WTC11 (cell line): ENCODE measurements around the gene SLC25A21. TPM values are rescaled to one million over a fixed set of nuclear protein-coding genes. Genes with fewer than 3 reads are reported as not detected.

Experiments used
- ATAC-seq: fragments of 200-7000 bp; cut with Tn5 transposase; 2 replicates; pipeline ENCODE4 v1.10.0; 2021; ENCODE audit warnings: mild to moderate bottlenecking, moderate library complexity
- CTCF ChIA-PET: fragments of 300-600 bp; sonication (Branson Sonifier 250); formaldehyde crosslinking; loops from one replicate; lab custom pipeline; 2021; ENCODE audit warnings: antibody characterized with exemption; lab: Charles Lee
- POLR2A ChIA-PET: fragments of 350-600 bp; sonication (Branson Sonifier 250); formaldehyde crosslinking; loops from one replicate; lab custom pipeline; 2021; ENCODE audit warnings: antibody characterized with exemption; lab: Charles Lee
- DNase-seq: peaks from one replicate; pipeline ENCODE4 v3.0.0; 2021; ENCODE audit warnings: low spot score
- H3K27ac Mint-ChIP-seq: 2 replicates; pipeline ENCODE4 v1.8.0; 2021; ENCODE audit warnings: mixed read lengths
- H3K27me3 Mint-ChIP-seq: 2 replicates; pipeline ENCODE4 v1.8.0; 2021; ENCODE audit warnings: low read depth, mild to moderate bottlenecking, moderate library complexity, mixed read lengths
- H3K36me3 Mint-ChIP-seq: 2 replicates; pipeline ENCODE4 v1.8.0; 2021; ENCODE audit warnings: mixed read lengths
- H3K4me1 Mint-ChIP-seq: 2 replicates; pipeline ENCODE4 v1.8.0; 2022; ENCODE audit warnings: mixed read lengths
- H3K4me3 Mint-ChIP-seq: 2 replicates; pipeline ENCODE4 v1.8.0; 2021; ENCODE audit warnings: mild to moderate bottlenecking, moderate library complexity, mixed read lengths
- H3K9me3 Mint-ChIP-seq: 2 replicates; pipeline ENCODE4 v1.8.0; 2021; ENCODE audit warnings: mixed read lengths
- ARID4B ChIP-seq: sonication (generic); formaldehyde crosslinking; IDR thresholded peaks from 2 replicates; pipeline ENCODE4 v1.8.0; 2023; ENCODE audit warnings: missing genetic modification reagents, mild to moderate bottlenecking, borderline replicate concordance
- ERG ChIP-seq: fragments of 250-450 bp; sonication (Bioruptor Pico); IDR thresholded peaks from 2 replicates; pipeline ENCODE4 v1.8.0; 2021; ENCODE audit warnings: mild to moderate bottlenecking
- FOXJ3 ChIP-seq: sonication (generic); formaldehyde crosslinking; IDR thresholded peaks from 2 replicates; pipeline ENCODE4 v1.9.0; 2021; ENCODE audit warnings: missing genetic modification reagents, mild to moderate bottlenecking, borderline replicate concordance
- JAZF1 ChIP-seq: fragments of 250-450 bp; sonication (Bioruptor Pico); IDR thresholded peaks from 2 replicates; pipeline ENCODE4 v1.9.0; 2021; ENCODE audit warnings: moderate library complexity, mild to moderate bottlenecking, inconsistent platforms
- NFYB ChIP-seq: sonication (generic); formaldehyde crosslinking; conservative IDR thresholded peaks from 2 replicates; pipeline ENCODE4 v1.8.0; 2022; ENCODE audit warnings: low read depth, missing genetic modification reagents
- RORB ChIP-seq: fragments of 250-450 bp; sonication (Bioruptor Pico); IDR thresholded peaks from 2 replicates; pipeline ENCODE4 v1.9.0; 2021; ENCODE audit warnings: mild to moderate bottlenecking
- SMAD4 ChIP-seq: sonication (generic); formaldehyde crosslinking; IDR thresholded peaks from 2 replicates; pipeline ENCODE4 v1.8.0; 2022; ENCODE audit warnings: mild to moderate bottlenecking, missing genetic modification reagents
- TEAD1 ChIP-seq: sonication (generic); formaldehyde crosslinking; IDR thresholded peaks from 2 replicates; pipeline ENCODE4 v1.8.0; 2022; ENCODE audit warnings: mild to moderate bottlenecking, missing genetic modification reagents
- ZNF219 ChIP-seq: sonication (generic); formaldehyde crosslinking; IDR thresholded peaks from 2 replicates; pipeline ENCODE4 v1.8.0; 2023; ENCODE audit warnings: missing genetic modification reagents, mild to moderate bottlenecking, borderline replicate concordance
- total RNA-seq: library from RNA; stranded (reverse); gene quantifications from 3 replicates; pipeline ENCODE4 v1.2.3, GENCODE V29; 2021
- TF ChIP-seq, protein P1 (sequence below): sonication (generic); formaldehyde crosslinking; IDR thresholded peaks from 2 replicates; pipeline ENCODE4 v1.8.1; 2023; ENCODE audit warnings: mild to moderate bottlenecking, missing genetic modification reagents, moderate library complexity
- TF ChIP-seq, protein P2 (sequence below): sonication (generic); formaldehyde crosslinking; conservative IDR thresholded peaks from 2 replicates; pipeline ENCODE4 v1.8.1; 2023; ENCODE audit warnings: mild to moderate bottlenecking, low read depth, missing genetic modification reagents, moderate library complexity
- TF ChIP-seq, protein P3 (sequence below): sonication (generic); formaldehyde crosslinking; IDR thresholded peaks from 2 replicates; pipeline ENCODE4 v1.8.0; 2022; ENCODE audit warnings: mild to moderate bottlenecking, missing genetic modification reagents
- TF ChIP-seq, protein P4 (sequence below): sonication (generic); formaldehyde crosslinking; conservative IDR thresholded peaks from 2 replicates; pipeline ENCODE4 v1.8.1; 2022; ENCODE audit warnings: mild to moderate bottlenecking, missing genetic modification reagents
- TF ChIP-seq, protein P5 (sequence below): sonication (generic); formaldehyde crosslinking; IDR thresholded peaks from 2 replicates; pipeline ENCODE4 v1.8.1; 2023; ENCODE audit warnings: mild to moderate bottlenecking, moderate library complexity, missing genetic modification reagents

SLC25A21 gene
- total RNA-seq, 1 experiment from 2014 or later = 8.2 TPM

DNA sequence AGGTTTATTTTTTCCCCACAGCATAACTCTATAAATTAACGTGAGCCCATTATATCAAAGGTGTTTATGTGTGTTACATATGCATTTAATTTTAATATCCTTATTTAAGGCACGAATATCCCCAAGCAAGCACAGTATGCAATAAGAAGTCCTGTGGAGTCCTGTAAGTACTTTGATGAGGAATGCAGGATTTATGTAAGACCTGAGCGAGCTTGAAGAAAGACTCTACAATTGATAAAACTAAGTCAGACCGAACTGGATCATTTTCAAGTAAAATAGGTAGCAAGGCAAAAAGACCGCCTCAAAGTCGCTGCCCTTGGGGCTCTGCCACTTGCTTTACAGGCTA, 755 bp downstream of the SLC25A21 start:
- TF ChIP-seq, protein P1, sequence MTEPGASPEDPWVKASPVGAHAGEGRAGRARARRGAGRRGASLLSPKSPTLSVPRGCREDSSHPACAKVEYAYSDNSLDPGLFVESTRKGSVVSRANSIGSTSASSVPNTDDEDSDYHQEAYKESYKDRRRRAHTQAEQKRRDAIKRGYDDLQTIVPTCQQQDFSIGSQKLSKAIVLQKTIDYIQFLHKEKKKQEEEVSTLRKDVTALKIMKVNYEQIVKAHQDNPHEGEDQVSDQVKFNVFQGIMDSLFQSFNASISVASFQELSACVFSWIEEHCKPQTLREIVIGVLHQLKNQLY (CRISPR knock-in tag) = no peak
- TF ChIP-seq, protein P2, sequence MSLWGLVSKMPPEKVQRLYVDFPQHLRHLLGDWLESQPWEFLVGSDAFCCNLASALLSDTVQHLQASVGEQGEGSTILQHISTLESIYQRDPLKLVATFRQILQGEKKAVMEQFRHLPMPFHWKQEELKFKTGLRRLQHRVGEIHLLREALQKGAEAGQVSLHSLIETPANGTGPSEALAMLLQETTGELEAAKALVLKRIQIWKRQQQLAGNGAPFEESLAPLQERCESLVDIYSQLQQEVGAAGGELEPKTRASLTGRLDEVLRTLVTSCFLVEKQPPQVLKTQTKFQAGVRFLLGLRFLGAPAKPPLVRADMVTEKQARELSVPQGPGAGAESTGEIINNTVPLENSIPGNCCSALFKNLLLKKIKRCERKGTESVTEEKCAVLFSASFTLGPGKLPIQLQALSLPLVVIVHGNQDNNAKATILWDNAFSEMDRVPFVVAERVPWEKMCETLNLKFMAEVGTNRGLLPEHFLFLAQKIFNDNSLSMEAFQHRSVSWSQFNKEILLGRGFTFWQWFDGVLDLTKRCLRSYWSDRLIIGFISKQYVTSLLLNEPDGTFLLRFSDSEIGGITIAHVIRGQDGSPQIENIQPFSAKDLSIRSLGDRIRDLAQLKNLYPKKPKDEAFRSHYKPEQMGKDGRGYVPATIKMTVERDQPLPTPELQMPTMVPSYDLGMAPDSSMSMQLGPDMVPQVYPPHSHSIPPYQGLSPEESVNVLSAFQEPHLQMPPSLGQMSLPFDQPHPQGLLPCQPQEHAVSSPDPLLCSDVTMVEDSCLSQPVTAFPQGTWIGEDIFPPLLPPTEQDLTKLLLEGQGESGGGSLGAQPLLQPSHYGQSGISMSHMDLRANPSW (CRISPR knock-in tag) = no peak
- TF ChIP-seq, protein P3, sequence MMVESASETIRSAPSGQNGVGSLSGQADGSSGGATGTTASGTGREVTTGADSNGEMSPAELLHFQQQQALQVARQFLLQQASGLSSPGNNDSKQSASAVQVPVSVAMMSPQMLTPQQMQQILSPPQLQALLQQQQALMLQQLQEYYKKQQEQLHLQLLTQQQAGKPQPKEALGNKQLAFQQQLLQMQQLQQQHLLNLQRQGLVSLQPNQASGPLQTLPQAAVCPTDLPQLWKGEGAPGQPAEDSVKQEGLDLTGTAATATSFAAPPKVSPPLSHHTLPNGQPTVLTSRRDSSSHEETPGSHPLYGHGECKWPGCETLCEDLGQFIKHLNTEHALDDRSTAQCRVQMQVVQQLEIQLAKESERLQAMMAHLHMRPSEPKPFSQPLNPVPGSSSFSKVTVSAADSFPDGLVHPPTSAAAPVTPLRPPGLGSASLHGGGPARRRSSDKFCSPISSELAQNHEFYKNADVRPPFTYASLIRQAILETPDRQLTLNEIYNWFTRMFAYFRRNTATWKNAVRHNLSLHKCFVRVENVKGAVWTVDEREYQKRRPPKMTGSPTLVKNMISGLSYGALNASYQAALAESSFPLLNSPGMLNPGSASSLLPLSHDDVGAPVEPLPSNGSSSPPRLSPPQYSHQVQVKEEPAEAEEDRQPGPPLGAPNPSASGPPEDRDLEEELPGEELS = no peak
- no peak for TF ChIP-seq TEAD1
- Mint-ChIP-seq H3K4me1 (peaks cover 48% of the 10 kb centered on the region), H3K4me3 (peak overlapping the region; percentile 86), H3K9me3 (no peaks in the 10 kb centered on the region), H3K36me3 (no peaks in the 10 kb centered on the region), H3K27me3 (no peaks in the 10 kb centered on the region), H3K27ac (peak overlapping the region; percentile 98)
- ChIA-PET CTCF (interaction anchor here (1.0 kb wide), 1 partner anchor 22 kb away, joined by 3 read pairs; no protein-coding TSS in a partner anchor), POLR2A (interaction anchor here (0.5 to 1.5 kb wide), 8 partner anchors 10 to 1037 kb away, joined by 3 to 7 read pairs (median 3); partner anchors contain the start of gene MIPOL1)
- DNase-seq (no peak), ATAC-seq (no peak)

- DNase-seq (no peak), ATAC-seq (no peak)
- ChIA-PET POLR2A (interaction anchor here (1.4 to 1.5 kb wide), 2 partner anchors 23 to 523 kb away, joined by 3 to 5 read pairs; no protein-coding TSS in a partner anchor), CTCF (interaction anchor here (0.7 kb wide), 2 partner anchors 19 to 21 kb away, joined by 3 read pairs; no protein-coding TSS in a partner anchor)
- Mint-ChIP-seq H3K9me3 (no peaks in the 10 kb centered on the region), H3K27ac (no peak overlapping the region), H3K36me3 (no peaks in the 10 kb centered on the region), H3K4me1 (peaks cover 53% of the 10 kb centered on the region), H3K27me3 (no peaks in the 10 kb centered on the region; the same call in 1 of the 2 replicates), H3K4me3 (no peak overlapping the region)
- TF ChIP-seq, protein P4, sequence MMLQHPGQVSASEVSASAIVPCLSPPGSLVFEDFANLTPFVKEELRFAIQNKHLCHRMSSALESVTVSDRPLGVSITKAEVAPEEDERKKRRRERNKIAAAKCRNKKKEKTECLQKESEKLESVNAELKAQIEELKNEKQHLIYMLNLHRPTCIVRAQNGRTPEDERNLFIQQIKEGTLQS (CRISPR knock-in tag) = no peak
- TF ChIP-seq ERG (CRISPR knock-in tag) = no peak
- no peak for TF ChIP-seq ZNF219 (CRISPR knock-in tag)
- TF ChIP-seq, protein P5, sequence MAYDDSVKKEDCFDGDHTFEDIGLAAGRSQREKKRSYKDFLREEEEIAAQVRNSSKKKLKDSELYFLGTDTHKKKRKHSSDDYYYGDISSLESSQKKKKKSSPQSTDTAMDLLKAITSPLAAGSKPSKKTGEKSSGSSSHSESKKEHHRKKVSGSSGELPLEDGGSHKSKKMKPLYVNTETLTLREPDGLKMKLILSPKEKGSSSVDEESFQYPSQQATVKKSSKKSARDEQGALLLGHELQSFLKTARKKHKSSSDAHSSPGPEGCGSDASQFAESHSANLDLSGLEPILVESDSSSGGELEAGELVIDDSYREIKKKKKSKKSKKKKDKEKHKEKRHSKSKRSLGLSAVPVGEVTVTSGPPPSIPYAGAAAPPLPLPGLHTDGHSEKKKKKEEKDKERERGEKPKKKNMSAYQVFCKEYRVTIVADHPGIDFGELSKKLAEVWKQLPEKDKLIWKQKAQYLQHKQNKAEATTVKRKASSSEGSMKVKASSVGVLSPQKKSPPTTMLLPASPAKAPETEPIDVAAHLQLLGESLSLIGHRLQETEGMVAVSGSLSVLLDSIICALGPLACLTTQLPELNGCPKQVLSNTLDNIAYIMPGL (CRISPR knock-in tag) = no peak
- TF ChIP-seq NFYB = no peak
- TF ChIP-seq FOXJ3 (CRISPR knock-in tag) = no peak
- TF ChIP-seq ARID4B (CRISPR knock-in tag) = no peak
- no peak for TF ChIP-seq RORB (CRISPR knock-in tag)
- TF ChIP-seq SMAD4 = no peak
- TF ChIP-seq JAZF1 (CRISPR knock-in tag) = no peak
Observed at GRCh38 chr14:37170993-37171392, 1.4 kb downstream of the SLC25A21 start.
